HepG2 (cell line): ENCODE results near the gene IL32. TPM values are rescaled to one million over a fixed set of nuclear protein-coding genes. Genes with fewer than 3 reads are reported as not detected.
A peak's percentile ranks its signal among the peaks of the same experiment; 100 is the strongest.

Experiments used
- DZIP1 ChIP-seq: sonication (generic); formaldehyde crosslinking; IDR thresholded peaks from 2 replicates; pipeline ENCODE4 v1.5.0; 2020; ENCODE audit warnings: mild to moderate bottlenecking, missing genetic modification reagents
- GATAD2A ChIP-seq: IDR thresholded peaks from 2 replicates; pipeline ENCODE4 v1.6.1; 2016
- GPBP1L1 ChIP-seq: sonication (generic); formaldehyde crosslinking; IDR thresholded peaks from 2 replicates; pipeline ENCODE4 v1.5.0; 2020; ENCODE audit warnings: mild to moderate bottlenecking, missing genetic modification reagents
- NBN ChIP-seq: fragments of 450-650 bp; conservative IDR thresholded peaks from 2 replicates; pipeline ENCODE4 v1.6.1; 2017
- NFE2 ChIP-seq: sonication (generic); formaldehyde crosslinking; IDR thresholded peaks from 2 replicates; pipeline ENCODE4 v1.4.0; 2020; ENCODE audit warnings: missing genetic modification reagents
- NPAS2 ChIP-seq: sonication (generic); formaldehyde crosslinking; IDR thresholded peaks from 2 replicates; pipeline ENCODE4 v1.8.0; 2022; ENCODE audit warnings: mild to moderate bottlenecking, missing genetic modification reagents, borderline replicate concordance
- PBX3 ChIP-seq: sonication (generic); formaldehyde crosslinking; IDR thresholded peaks from 2 replicates; pipeline ENCODE4 v1.8.1; 2023; ENCODE audit warnings: missing genetic modification reagents, inconsistent platforms, borderline replicate concordance
- TOE1 ChIP-seq: sonication (generic); formaldehyde crosslinking; IDR thresholded peaks from 2 replicates; pipeline ENCODE4 v1.4.0; 2020; ENCODE audit warnings: mild to moderate bottlenecking, missing genetic modification reagents
- ZBTB42 ChIP-seq: sonication (generic); formaldehyde crosslinking; IDR thresholded peaks from 2 replicates; pipeline ENCODE4 v1.5.0; 2020; ENCODE audit warnings: mild to moderate bottlenecking, missing genetic modification reagents
- ZMYM4 ChIP-seq: sonication (generic); formaldehyde crosslinking; IDR thresholded peaks from 2 replicates; pipeline ENCODE4 v1.8.1; 2023; ENCODE audit warnings: mild to moderate bottlenecking, missing genetic modification reagents
- ZNF225 ChIP-seq: sonication (generic); formaldehyde crosslinking; IDR thresholded peaks from 2 replicates; pipeline ENCODE4 v1.4.0; 2020; ENCODE audit warnings: mild to moderate bottlenecking, missing genetic modification reagents
- ZNF317 ChIP-seq: sonication (generic); formaldehyde crosslinking; IDR thresholded peaks from 2 replicates; pipeline ENCODE4 v1.5.0; 2020; ENCODE audit warnings: mild to moderate bottlenecking, missing genetic modification reagents
- ZNF512B ChIP-seq: sonication (generic); formaldehyde crosslinking; IDR thresholded peaks from 2 replicates; pipeline ENCODE4 v1.5.1; 2020; ENCODE audit warnings: missing genetic modification reagents, mild to moderate bottlenecking, borderline replicate concordance
- ZNF574 ChIP-seq: sonication (generic); formaldehyde crosslinking; IDR thresholded peaks from 2 replicates; pipeline ENCODE4 v1.4.0; 2020; ENCODE audit warnings: missing genetic modification reagents
- polyA plus RNA-seq, 8 experiments: library from polyadenylated mRNA; depleted of rRNA in 3 of 8; stranded (reverse) in 7 of 8; unstranded in 1 of 8; fragments of >200 nt; fragmentation: Illumina TruSeq in 4 of 8; extraction: Trizol in 4 of 8; gene quantifications; 2 replicates each; pipeline versions ENCODE4 v1.2.1 to v1.2.3, GENCODE V29; 2011 to 2016; ENCODE audit warnings: low read depth in 4 of 8, missing spikeins in 1 of 8, mixed read lengths in 1 of 8; ENCODE audit not compliant: insufficient read depth in 1 of 8
- total RNA-seq, 5 experiments: library from RNA; depleted of rRNA; stranded (reverse); fragments of >200 nt; fragmentation: Illumina TruSeq; extraction: Trizol; gene quantifications; 2 replicates each; pipeline ENCODE4 v1.2.3, GENCODE V29; 2016; ENCODE audit warnings: low read depth in 1 of 5
- TF ChIP-seq, protein P1 (sequence below): sonication (generic); formaldehyde crosslinking; IDR thresholded peaks from 2 replicates; pipeline ENCODE4 v1.4.0; 2020; ENCODE audit warnings: mild to moderate bottlenecking, missing genetic modification reagents

IL32 gene
- total and polyA plus RNA-seq, 2 of the 13 experiments (the other 11 are each of a cell fraction or from before 2014, with no cell fraction given) = 115 to 165 TPM

GRCh38 chr16:3106205-3106928, 40.9 kb downstream of the IL32 start (continued):
- no peak; the same call in 1 of the 2 replicates for TF ChIP-seq ZNF225 (CRISPR knock-in tag)
- TF ChIP-seq ZBTB42 = no peak
- TF ChIP-seq NBN = no peak
- TF ChIP-seq NPAS2 (CRISPR knock-in tag) = no peak
- TF ChIP-seq ZNF574 (CRISPR knock-in tag) = peak; percentile 93
- TF ChIP-seq, protein P1, sequence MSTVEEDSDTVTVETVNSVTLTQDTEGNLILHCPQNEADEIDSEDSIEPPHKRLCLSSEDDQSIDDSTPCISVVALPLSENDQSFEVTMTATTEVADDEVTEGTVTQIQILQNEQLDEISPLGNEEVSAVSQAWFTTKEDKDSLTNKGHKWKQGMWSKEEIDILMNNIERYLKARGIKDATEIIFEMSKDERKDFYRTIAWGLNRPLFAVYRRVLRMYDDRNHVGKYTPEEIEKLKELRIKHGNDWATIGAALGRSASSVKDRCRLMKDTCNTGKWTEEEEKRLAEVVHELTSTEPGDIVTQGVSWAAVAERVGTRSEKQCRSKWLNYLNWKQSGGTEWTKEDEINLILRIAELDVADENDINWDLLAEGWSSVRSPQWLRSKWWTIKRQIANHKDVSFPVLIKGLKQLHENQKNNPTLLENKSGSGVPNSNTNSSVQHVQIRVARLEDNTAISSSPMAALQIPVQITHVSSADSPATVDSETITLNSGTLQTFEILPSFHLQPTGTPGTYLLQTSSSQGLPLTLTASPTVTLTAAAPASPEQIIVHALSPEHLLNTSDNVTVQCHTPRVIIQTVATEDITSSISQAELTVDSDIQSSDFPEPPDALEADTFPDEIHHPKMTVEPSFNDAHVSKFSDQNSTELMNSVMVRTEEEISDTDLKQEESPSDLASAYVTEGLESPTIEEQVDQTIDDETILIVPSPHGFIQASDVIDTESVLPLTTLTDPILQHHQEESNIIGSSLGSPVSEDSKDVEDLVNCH = no peak
- TF ChIP-seq PBX3 (CRISPR knock-in tag) = no peak
- TF ChIP-seq ZMYM4 (CRISPR knock-in tag) = peak; percentile 65
- no peak for TF ChIP-seq TOE1 (CRISPR knock-in tag)
- no peak for TF ChIP-seq DZIP1
- TF ChIP-seq ZNF512B = no peak
- no peak for TF ChIP-seq ZNF317
- TF ChIP-seq GATAD2A (CRISPR knock-in tag) = peak; percentile 75
- TF ChIP-seq GPBP1L1 (CRISPR knock-in tag) = no peak
- TF ChIP-seq NFE2 (CRISPR knock-in tag) = no peak
